SK-N-MC (cell line): ENCODE results near the gene ZMYND8.
"Not testable (repeated sequence)": the region's sequence is repeated elsewhere in the genome, so short reads cannot be mapped to it uniquely, and the experiment has no call there.

Source experiments
- DNase-seq: peaks from one replicate; pipeline ENCODE4 v3.0.0-alpha.2; 2011; ENCODE audit warnings: low read depth, low spot score
- H3K27ac ChIP-seq: fragments of 200-600 bp; sonication (generic); 2 replicates; pipeline ENCODE4 v1.5.1; 2016; ENCODE audit warnings: mixed run types
- H3K36me3 ChIP-seq: fragments of 200-600 bp; sonication (generic); 2 replicates; pipeline ENCODE4 v1.6.1; 2017; ENCODE audit warnings: antibody characterized with exemption, low read length, mixed read lengths; ENCODE audit not compliant: insufficient read depth
- H3K4me3 ChIP-seq: fragments of 200-600 bp; sonication (generic); 2 replicates; pipeline ENCODE4 v1.5.1; 2016
- H3K9ac ChIP-seq: fragments of 200-600 bp; sonication (generic); 2 replicates; pipeline ENCODE4 v1.8.0; 2017; ENCODE audit warnings: mixed run types, mixed read lengths; ENCODE audit not compliant: insufficient read length
- H3K9me3 ChIP-seq: fragments of 200-600 bp; sonication (generic); 2 replicates; pipeline ENCODE4 v1.6.1; 2017; ENCODE audit warnings: low read depth, mild to moderate bottlenecking, antibody characterized with exemption, low read length, moderate library complexity, mixed read lengths
- EZH2 ChIP-seq: fragments of 200-600 bp; sonication (generic); IDR thresholded peaks from one replicate; pipeline ENCODE4 v1.6.1; 2017; ENCODE audit warnings: antibody characterized with exemption
- FOXP2 ChIP-seq: optimal IDR thresholded peaks from 2 replicates; pipeline ENCODE3; 2011; ENCODE audit warnings: mild to moderate bottlenecking, moderate library complexity; ENCODE audit not compliant: insufficient read depth; ENCODE audit errors: extremely low read length, control extremely low read depth
- POLR2AphosphoS5 ChIP-seq: IDR thresholded peaks from 2 replicates; pipeline ENCODE4 v1.6.1; 2012; ENCODE audit warnings: mild to moderate bottlenecking, low read depth, low read length, borderline replicate concordance

ZMYND8 gene

GRCh38 chr20:47391276-47392010 lies 34.9 kb upstream of the ZMYND8 start:
- TF ChIP-seq EZH2 (no peak), FOXP2 (no peak), POLR2AphosphoS5 (no peak)
- Histone ChIP-seq H3K9me3 (no peaks in the 10 kb centered on the region), H3K27ac (no peak overlapping the region), H3K36me3 (no peaks in the 10 kb centered on the region), H3K9ac (no peak overlapping the region), H3K4me3 (no peak overlapping the region)
- no peak for DNase-seq

DNA sequence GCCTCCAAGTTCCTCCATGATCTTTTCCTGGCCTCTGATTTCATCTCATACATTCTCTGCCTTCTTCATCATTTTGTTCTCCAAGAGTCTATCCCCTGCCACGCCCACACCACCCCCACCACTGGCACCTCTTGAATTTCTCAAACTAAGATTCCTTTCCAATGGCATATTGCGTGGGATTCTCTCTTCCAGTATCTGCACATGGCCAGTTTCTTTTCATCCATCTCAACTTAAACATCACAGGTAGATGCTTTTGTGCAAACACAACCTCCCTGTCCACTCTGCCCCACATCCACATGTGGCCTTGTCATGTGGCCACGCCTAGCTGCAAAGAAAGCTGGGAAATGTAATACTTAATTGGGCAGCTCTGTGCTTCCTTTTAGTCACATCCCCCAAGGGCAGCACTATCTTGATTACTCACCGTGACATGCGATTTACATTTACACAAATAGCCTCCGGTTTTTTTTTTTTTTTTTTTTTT lies 33.4 kb upstream of the ZMYND8 start:
- TF ChIP-seq FOXP2 (no peak), POLR2AphosphoS5 (no peak), EZH2 (no peak)
- Histone ChIP-seq H3K4me3 (no peak overlapping the region), H3K27ac (no peak overlapping the region), H3K36me3 (no peaks in the 10 kb centered on the region), H3K9me3 (no peaks in the 10 kb centered on the region), H3K9ac (no peak overlapping the region)
- no peak for DNase-seq

- H3K27ac ChIP-seq, H3K4me3 ChIP-seq, H3K36me3 ChIP-seq, H3K9me3 ChIP-seq, H3K9ac ChIP-seq, DNase-seq: not testable (repeated sequence)
These were observed 29.5 kb upstream of the ZMYND8 start for GRCh38 chr20:47385968-47386367.

DNA sequence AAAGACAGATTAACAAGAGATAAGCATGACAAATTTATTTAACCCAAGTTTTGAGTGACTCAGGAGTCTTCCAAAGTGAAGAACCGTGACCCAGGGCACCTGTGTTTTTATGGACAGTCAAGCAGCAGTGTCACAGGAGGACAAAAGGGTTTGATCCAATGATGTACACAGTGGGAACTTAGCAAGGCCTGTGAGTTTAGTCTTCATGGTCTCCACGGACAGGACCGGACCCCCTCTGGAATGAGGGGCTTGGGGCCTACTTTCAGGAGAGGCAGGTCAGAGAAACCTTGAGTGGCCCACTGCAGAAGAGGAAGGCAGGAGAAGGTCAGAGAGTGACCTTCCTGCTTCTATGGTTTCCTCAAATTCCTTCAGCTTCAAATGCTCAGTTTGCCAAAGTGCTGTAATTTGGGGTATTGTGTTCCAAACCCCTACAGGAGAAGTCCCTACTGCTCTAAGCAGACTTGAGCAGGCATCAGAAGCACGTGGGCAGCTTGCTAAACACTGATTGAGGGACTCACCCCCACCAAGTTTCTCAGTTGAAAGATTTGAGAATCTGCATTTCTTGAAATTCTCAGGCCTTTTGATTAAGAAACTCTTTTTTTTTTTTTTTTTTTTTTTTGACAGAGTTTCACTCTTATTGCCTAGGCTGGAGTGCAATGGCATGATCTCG lies 26.4 kb upstream of the ZMYND8 start:
- H3K9me3 ChIP-seq = no peaks in the 10 kb centered on the region
- no peak for DNase-seq
- H3K4me3 ChIP-seq = no peak overlapping the region
- no peaks in the 10 kb centered on the region for H3K36me3 ChIP-seq
- no peak overlapping the region for H3K9ac ChIP-seq
- H3K27ac ChIP-seq = no peak overlapping the region
- TF ChIP-seq FOXP2 (no peak), EZH2 (no peak), POLR2AphosphoS5 (no peak)

- Histone ChIP-seq H3K36me3 (no peaks in the 10 kb centered on the region), H3K27ac (no peak overlapping the region), H3K9ac (no peak overlapping the region), H3K4me3 (no peak overlapping the region), H3K9me3 (no peaks in the 10 kb centered on the region)
- no peak for DNase-seq
- TF ChIP-seq POLR2AphosphoS5 (no peak), FOXP2 (no peak), EZH2 (no peak)
These were observed 24.0 kb upstream of the ZMYND8 start for GRCh38 chr20:47380481-47380880.

GRCh38 chr20:47379433-47380150 lies 23.1 kb upstream of the ZMYND8 start:
- no peak for DNase-seq
- no peak for TF ChIP-seq FOXP2
- TF ChIP-seq EZH2 = no peak
- TF ChIP-seq POLR2AphosphoS5 = no peak
- H3K9ac ChIP-seq = no peak overlapping the region
- no peaks in the 10 kb centered on the region for H3K9me3 ChIP-seq
- no peak overlapping the region for H3K4me3 ChIP-seq
- H3K36me3 ChIP-seq = no peaks in the 10 kb centered on the region
- no peak overlapping the region for H3K27ac ChIP-seq

GRCh38 chr20:47377122-47377722 lies 20.7 kb upstream of the ZMYND8 start:
- Histone ChIP-seq H3K36me3 (no peaks in the 10 kb centered on the region), H3K9me3 (no peaks in the 10 kb centered on the region), H3K4me3 (no peak overlapping the region), H3K27ac (no peak overlapping the region), H3K9ac (no peak overlapping the region)
- DNase-seq = no peak
- TF ChIP-seq EZH2 = no peak

GRCh38 chr20:47376096-47376643 lies 19.7 kb upstream of the ZMYND8 start:
- not testable (repeated sequence) for H3K4me3 ChIP-seq, H3K9me3 ChIP-seq, H3K36me3 ChIP-seq, H3K9ac ChIP-seq, DNase-seq, H3K27ac ChIP-seq

DNA sequence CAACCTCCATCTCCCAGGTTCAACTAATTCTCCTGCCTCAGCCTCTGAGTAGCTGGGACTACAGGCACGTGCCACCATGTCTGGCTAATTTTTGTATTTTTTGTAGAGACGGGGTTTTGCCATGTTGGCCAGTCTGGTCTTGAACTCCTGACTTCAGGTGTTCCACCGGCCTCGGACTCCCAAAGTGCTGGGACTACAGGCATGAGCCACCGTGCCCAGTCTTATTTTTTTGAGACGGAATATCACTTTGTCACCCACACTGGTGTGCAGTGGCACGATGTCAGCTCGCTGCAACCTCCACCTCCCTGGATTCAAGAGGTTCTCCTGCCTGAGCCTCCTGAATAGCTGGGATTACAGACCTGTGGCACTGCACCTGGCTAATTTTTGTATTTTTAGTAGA lies 17.6 kb upstream of the ZMYND8 start:
- not testable (repeated sequence) for H3K9ac ChIP-seq, H3K27ac ChIP-seq, DNase-seq

More for the DNA sequence above, 17.6 kb upstream of the ZMYND8 start:
- not testable (repeated sequence) for H3K36me3 ChIP-seq, H3K9me3 ChIP-seq, H3K4me3 ChIP-seq
